T1000 (cell line): ENCODE measurements around the gene CASQ2.

Experiments
- DNase-seq: peaks from one replicate; lab custom pipeline; 2025; ENCODE audit warnings: mixed read lengths; lab: John Stamatoyannopoulos, UW

CASQ2 gene

DNA sequence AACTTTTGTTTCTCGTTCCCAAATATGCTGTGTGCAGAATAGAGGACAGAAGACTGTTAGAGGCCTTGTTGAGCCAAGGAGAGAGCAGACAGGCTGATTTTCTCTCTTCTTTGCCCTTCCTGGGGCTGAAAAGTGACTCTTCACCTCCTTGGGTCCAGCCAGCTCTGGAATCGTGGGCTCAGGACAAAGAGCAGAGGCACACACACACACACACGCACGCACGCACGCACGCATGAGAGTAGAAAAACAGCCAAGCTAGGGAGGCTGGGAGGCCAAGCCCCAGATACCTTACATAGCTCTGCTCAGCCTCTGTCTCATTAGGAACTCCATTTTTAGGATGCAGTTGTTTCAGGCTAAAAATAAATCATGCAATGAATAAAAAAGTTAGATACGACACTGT is at the start of gene CASQ2:
CASQ2 (minus strand) TSS at position 166 of the 400 bp plus-strand sequence. CDS start 173 bp downstream, outside the sequence.
- DNase-seq = no peak

DNA sequence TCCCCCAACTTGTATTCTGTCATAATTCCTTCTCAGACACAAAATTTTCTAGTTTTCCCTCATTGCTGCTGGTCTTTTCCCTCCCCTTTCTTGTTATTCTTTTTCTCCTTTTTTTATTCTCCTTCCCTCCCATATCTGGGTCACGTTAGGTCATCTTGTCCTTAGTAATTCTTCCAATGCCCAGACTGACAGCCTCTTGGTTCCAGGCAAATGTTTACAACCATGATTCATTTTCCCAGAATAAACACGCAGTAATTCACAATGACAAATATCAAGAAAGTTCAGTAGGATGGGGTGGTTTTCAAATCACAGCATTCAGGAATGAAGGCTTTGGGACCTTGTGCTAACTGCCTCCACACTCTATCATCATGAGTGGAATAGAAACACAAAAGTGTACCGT is 47.2 kb upstream of the CASQ2 start:
- DNase-seq = no peak

DNA sequence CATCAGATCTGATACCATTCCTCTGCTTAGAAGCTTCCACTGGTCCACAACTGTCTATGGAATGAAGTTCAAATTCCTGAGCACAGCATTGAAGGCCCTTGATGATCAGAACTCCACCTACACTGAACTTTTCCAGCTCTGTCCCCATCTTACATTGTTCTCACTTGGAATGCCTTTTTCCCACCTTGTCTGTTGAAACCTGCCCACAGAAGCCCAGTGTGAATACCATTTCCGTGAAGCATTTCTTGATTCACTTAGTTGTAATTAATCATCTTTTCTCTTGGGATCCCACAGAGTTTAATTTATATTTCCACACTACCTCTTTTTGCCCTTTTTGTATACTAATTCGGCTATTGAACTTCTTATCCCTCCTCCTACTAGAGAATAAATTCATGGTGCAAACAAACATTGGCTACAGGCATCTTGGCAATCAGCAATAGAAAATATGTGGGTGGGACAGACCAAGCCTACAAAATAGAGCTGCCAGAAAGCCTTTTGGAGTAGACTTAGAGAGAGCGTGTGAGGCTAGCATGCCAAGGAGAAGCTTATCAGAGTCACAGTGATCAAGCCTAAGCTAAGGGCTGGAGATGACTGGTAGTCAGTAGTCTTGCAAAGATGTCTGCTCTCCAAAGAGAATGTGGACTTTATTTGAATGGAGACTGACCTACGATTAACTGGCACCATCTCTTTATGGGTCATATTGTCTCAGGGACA is 46.3 kb upstream of the CASQ2 start:
- no peak for DNase-seq

DNA sequence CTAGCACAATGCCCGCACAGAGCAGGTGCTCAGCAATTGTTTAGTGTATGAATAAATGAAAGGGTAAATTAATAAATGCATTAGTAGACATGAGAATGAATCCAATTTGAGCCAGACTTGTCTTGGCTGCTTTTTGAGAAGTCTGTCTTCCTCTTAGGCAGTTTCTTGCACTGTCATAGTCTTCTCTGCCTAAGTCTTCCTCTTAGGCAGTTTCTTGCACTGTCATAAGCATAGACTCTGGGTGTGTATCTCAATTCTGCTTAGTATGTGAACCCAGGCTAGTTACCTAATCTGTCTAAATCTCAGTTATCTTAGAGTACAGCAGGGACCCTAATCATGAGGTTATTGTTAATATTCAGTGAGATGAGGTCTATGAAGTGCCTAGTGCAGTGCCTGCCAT is 45.2 kb upstream of the CASQ2 start:
- DNase-seq = no peak

DNA sequence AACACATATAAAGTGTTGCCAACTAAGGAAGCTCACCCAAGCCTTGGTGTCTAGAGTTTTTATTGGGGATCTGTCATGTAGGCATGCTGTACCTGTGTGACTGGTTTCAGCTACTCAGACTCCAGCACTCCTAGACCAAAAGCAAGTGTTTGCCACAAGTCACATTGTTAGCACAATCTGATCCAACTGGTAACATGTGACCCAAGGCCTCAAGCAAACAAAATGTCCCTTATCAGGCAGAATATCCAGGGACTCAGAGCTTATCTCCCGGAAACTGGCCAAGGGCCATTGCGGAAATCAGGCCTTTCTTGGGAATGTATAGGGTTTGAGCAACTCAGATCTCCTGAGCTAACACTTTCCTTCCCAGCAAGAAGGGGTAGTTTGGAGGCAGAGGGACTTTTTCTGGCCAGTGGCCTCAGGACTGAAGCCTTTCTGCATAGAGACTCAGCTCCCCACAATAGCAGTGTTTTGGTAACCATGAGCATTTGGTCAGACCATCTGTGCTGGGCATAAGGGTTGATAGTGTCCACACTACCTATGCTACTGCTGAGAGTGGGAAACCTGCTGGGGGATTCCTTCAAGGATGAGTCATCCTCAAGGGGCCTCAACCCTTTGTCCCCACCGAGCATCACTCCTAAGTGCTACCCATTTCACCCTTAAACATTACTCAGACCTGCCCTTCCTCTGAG is 42.8 kb upstream of the CASQ2 start:
- DNase-seq = no peak

DNA sequence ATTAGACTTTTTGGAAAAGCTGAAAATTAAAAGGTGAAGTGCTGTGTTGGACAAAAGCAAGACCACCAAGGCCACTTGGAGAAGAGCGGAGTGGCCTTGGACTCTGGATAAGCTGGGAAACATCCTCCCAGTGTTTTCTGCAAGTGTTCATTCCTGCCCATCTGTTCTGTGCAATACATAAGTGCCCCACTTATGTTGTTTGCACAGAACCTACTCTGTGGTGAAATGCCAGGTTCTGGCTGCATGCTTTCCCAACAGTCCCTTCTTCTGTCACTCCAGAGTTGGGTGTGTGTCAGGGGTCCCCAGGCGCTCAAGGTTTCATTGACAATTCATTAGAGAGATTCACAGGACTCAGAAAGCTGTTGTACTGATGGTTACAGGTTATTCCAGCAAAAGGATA is 42.1 kb upstream of the CASQ2 start:
- no peak for DNase-seq

DNA sequence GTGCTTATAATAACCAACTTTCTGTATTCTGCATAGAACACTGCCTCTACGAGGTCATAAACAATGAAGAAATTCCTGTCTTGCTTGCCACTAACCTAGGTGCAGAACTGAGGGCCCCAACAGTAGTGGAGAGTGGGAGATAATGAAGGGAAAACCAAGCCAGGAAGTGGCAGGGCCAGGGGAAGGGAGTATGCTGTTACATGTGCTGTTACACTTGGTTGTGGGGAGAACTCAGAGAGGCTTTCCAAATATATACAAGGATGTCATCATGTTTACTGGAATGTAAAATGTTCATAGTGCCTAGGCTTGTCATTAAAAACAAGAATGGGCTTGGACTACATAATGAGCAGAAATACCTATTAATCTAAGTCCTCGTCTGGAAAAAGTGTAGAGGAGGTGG is 41.3 kb upstream of the CASQ2 start:
- no peak for DNase-seq

DNA sequence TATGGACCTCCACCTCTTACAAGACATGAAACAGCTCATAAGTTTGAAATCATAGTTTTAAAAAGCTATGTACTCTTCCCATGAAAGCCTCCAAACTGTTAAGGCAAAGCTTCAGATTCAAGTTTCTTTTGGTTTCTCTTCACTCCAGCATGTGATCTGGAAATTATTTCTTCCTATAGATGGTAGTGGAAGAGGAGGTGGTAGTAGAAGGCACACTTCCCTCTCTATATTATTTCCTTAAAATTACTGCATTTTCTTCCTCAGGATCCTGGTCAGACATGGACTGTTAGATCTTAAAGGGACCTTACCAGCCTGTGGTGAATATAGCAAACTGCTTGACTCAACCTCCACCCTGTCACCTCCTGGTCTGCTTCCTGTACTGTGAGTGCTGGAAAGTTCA is 40.6 kb upstream of the CASQ2 start:
- DNase-seq = no peak

DNA sequence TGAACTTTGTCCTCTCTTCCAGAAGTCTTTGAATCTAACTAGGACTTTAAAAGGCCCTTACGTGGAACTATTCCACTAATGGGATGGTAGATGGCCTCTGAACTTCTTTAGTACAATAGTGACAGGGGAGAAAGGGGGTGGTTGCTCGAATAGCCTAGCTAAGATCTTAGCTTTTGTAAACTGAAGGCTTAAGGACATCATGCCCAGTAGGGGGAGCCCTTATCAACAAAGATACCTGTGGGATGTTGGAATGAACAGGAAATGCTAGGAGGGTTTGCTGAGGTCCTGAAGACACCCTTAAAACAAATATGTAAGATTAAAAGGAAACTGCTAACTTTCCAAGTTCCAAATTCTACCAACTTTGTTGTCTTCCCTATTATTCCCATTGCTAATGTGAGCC is 39.2 kb upstream of the CASQ2 start:
- peak; percentile 37 for DNase-seq

DNA sequence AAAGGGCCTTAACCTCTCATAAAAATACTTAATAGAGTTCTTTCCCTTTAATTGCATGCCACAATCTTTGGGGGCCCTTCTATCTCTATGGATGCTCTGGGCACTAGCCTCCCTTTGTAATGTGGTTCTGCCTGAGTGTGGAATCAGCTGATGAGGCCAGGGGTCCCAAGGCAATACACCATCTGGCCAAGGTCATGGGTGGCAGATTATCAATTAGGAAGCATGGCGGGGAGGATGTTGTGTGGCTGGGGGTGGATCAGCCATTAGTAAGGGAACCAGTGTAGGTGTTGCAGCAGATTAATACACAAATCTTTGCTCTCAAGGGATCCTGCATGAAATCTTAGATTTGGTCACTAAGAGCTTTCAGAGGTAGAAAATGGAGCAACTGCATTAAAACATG is 37.1 kb upstream of the CASQ2 start:
- DNase-seq = no peak

DNA sequence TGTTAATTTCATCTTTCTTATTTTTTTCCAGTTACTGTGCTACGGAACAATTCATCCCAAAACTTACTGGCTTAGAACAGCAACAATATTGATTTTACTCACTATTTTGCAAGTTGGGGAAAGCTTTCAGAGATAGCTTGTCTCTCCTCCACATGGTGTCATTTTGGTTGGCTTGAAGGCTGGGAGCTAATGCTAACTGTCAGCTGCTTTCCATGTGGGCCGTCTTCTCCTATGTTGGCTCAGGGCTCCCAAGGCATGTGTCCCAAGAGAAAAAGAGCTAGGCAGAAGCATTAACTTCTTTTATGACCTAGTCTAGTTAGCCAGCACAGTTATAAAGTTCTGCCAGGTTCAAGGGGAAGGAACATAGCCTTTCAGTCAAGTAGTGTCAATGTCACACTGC is 33.9 kb upstream of the CASQ2 start:
- no peak for DNase-seq

DNA sequence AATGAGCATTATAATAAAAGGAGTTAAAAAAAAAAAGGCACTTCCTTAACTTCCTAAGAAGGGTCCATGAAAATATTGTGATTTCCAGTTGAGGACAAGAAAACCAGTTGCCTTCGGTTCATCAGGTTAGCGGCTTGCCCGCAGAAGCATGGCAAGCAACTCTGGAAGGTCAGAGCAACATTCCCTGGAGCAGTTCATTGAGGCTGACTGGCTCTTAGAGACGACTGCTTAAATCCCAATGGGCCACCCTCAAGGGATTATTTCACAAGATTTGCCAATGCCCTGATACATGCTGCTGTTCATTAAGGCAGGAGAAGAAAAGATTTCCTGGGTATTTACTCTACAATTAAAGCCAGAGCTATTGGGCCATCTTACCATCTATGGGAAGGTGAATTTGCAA is 29.0 kb upstream of the CASQ2 start:
- no peak for DNase-seq

DNA sequence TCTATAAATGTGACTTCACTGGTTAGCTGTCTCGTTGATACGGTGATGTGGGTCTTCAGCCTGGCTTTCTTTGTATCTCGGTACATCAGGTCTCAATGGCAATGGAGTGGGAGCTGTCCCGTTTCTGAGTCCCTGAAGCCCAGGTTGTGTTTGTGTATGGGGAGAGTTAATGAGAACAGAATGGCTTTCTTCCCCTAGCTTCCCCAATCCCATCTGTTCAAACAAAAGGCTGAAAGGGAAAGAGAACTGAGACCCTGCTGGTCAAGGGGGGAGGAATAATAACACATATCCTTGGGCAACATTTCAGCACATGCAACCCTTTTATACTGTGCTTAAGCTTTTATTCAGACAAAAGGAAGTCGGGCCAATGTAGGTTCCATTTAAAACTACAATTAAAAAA is 28.4 kb upstream of the CASQ2 start:
- DNase-seq = no peak

DNA sequence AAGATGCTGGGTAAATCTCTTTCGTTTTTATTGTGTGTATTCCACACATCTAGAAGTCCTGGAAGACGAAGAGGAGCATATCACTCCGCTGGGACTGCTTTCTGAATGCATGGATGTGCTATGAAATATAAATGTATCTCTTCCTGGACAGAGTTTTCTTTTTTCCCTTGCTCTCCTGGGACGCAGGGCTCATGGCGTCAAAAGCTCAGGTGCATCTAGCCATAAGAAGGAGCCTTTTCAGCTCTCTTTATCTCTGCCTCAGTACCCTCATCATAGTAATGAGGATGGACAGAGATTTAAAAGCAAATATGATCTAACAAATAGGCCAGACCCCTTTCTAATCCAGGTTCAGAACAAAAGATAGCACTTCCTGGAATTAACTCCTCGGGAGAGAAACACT is 27.5 kb upstream of the CASQ2 start:
- no peak for DNase-seq

DNA sequence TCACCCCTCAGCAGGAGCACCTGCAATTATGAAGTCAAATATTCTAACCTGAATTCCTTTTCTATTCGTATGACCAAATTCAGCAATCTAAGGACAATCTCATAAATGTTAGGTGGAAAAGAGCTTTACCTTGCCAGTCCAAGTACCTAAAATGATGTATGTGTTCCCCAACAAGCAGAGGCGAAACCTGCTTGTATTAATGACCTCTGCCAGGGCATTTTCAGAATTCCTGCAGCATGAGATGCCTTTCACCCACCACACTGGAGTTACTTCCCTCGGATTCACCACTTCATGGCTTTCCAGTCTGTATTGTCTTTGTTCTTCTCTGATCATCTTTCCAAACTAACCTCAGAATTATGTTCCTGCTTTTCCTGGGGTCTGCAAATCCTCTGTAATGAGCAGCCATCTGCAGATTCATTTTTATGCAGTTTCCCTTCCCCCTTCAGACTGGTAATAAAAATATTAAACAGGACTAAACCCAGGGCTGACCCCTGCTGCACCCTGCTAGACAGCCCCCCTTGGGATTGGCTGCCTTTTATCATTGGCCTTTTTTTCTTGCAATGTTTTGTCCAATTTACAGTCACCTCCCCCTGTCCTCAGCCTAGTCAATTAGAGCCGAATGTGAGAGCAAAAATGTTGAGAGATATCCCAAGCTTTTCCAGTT is 26.6 kb upstream of the CASQ2 start:
- DNase-seq = no peak

DNA sequence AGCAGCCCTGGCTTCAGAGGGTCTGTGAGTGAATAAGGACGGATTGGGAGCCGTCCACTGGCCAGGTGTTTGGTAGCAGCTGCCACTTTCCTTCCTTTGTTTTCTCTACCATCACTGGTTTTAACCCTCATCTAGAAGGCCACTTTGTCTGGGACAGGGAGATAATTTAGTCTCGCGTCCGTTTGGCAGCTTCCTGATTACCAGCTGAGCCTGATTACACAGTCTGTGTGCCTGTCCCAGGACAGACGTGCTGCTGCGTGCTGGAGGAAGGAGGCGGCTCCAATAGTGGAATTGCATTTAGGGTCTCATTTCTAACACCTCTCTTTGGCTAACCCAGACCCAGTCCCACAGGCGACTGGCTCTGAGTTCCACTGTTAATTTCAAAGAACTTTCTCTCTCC is 24.6 kb upstream of the CASQ2 start:
- DNase-seq = no peak

DNA sequence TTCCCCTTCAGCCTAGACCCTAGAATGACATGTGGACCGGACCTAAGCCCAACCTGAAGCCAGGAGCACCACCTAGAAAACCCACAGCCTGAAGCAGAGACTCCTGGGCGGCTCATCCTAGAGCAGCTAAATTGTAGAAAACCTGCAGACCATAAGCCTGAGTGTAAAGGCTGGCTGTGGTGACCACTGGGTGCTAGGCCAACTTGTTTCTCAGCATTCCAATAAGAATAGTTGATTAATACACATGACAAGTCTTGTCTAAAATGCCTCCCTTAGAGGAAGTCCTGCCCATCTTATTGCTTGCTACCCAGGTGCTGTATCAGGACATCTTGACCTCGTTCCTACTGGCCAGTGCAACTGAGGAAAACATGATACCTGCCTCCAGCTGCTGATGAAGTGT is 23.3 kb upstream of the CASQ2 start:
- DNase-seq = no peak

DNA sequence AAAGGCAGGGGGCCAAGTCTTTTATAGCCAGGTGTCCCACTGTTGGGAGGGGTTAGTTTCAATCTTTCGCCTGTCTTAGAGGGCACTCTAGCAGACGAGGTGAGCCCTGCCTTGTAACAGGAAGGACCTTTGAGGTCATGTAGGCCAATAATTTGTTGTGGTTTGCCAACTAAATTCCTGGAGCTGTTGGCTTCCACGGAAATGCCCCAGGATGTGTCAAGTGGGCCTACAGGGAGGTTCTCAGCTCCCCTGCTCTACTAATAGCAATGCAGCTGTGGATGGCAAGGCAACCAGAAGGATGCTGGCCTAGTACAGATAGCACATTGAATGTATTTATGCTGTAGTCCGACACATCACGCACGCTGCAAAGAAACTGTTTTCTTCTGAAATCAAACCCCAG is 22.3 kb upstream of the CASQ2 start:
- DNase-seq = no peak

DNA sequence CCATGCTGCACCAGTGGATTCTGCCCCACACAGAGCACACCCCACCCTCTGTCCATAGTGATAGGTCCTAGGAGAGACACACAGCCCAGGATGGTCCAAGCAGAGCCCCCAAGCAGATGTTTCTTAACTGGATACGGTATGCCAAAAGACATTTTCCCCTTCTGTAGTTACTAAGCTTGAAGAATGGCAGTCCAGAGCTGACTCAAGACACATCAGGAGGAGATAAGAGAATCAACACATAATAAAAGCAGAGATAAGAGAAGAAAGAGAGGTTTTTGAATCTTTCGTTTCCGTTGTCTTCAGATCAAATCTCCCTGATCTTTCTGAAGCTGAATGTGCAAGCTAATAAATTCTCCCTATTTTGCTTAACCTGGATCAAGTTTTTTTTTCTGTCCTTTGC is 21.8 kb upstream of the CASQ2 start:
- no peak for DNase-seq

DNA sequence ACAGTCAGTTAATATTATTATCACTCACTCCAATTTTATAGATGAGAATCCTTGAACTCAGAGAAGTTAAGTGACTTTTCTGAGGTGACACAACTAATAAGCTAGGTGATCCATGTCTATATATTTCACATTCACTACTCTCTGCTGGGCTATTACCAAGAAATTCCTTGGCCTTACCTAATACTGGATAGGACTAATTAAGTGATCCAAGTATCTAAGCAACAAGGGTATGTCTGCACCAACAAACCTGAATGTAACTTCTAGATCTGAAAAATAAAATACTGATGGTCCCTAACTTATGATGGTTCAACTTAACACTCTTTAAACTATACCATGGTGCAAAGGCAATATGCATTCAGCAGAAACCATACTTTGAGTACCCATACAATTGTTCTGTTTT is 14.8 kb upstream of the CASQ2 start:
- no peak for DNase-seq

DNA sequence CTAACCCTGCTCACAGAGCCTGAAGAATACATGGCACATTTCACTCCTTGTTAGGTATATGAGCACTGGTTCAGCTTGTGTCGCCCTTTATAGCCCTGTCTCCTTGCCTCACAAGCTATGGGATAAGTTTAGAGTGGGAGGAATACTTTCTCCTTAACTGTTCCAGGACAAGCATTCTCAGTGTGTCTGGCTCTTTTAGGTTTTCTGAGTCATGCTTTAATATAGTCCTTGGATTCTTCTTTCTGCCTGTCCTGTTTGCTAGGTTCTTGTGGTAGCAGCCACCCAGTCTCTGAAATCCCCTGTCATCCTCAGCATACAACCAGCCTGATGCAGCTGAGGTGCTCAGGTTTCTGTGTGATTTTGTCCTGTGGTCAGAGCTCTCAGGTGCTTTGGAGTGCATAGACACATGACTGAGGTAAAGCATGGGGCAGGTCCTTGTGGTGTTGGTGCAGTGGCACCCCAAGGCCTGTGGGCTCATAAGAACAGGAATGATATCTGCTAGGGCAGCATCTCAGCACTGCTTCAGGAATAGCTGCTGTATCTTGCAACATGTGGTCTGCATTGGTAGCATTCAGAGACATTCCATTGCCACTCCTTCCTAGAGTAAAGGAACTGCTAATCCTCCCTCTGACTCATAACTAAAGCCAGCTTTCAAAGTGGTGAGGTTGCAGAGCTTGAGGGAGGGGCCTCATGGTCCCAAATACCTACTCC is 14.2 kb upstream of the CASQ2 start:
- peak; percentile 45 for DNase-seq

DNA sequence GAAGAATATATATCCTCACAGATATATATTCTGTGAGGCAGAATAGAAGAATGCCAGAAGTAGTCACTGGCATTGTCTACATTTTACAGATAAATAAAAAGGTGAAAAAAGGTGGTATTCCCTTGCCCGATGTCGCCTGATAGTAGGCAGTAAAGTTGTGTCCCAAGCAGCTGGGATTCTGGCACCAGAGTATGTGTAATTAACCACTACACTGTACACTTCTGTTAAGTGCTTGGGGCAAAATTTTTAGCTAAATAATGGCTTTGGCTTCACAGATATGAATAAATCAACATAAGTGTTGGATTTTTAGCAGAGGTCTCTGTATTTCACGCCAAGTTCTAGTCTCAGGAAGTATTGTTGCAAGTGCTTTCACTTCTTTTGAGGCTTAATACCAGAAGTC is 13.3 kb upstream of the CASQ2 start:
- DNase-seq = no peak

DNA sequence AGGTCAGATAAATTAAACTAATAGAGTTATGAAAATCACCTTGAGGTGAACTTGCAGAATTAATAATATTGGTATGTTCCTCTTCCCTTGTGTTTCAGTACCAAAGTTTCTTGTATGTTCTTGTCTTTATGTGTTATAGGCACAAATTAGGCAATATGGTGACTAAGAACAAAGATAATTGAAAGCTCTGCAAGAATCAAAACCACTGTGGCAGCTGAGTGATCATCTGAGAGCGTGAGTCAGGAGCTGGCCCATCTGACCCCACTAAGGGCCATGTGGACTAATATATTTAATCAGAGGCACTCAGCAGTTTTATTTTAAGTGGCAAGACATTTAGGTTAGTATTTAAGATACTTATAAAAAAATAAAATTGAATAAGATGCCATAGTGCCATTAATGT is 12.8 kb upstream of the CASQ2 start:
- peak; percentile 24 for DNase-seq
